Activated CD4-positive, alpha-beta T cell treated with anti-CD3 and anti-CD28 coated beads, Interleukin-2, Interleukin-6, amounts not matched to agents 100 ng/mL and 50 ng/mL, durations not matched to agents 16 hours and 8 hours (primary cell): ENCODE measurements around the gene THSD4.

Experiments used
- DNase-seq: peaks from one replicate; pipeline ENCODE4 v3.0.0-alpha.2; 2020

THSD4 gene

DNA sequence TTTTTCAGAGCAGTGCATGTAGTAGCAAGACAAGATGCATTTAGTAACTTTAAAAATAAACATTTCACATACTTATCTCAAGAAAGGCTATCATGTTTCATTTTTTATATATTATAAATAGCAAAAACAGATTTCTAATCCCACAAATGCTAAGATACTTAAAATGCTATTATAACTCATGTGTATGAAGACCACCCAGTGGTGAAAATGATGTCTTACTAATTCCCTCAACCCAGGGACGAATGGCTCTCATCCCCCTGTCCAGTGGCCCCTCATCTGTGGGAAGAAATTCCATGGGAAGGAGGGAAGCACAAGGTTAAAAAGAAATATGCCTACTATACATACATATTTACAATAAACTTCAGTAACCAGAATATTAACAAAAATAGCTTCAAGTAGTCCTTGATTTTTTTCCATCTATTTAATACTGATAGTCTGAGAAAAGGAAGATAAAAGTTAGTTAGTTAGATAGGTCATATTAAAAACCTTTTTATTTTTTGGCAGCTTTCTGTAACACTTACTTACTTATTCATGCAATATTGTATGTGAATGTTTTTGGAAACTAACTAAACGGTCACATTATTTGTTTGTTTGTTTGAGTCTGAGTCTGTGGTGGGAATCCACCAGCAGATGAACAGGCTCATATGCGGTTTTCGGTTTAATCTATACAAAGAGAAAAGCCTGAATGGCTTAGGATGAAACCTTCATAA lies 709.9 kb downstream of the THSD4 start:
- no peak for DNase-seq

DNA sequence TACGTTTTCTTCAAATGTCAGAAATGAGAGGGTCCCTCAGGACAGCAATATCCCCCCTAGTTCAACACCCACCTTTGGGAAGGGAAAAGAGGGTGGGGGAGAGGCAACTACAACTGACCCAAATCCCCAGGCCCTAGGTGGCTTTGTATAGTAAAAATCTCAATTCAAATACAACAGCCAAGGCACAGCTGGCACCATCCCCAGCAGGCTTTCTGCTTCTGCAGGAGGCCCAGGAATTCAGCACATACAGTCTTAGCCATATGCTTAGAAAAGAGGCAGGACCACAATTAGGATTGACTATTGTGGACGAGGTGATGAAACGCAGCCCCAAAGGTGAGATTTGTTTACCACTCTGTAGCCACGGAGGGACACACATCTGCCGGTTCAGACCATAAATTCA lies 710.9 kb downstream of the THSD4 start:
- DNase-seq, result no peak

DNA sequence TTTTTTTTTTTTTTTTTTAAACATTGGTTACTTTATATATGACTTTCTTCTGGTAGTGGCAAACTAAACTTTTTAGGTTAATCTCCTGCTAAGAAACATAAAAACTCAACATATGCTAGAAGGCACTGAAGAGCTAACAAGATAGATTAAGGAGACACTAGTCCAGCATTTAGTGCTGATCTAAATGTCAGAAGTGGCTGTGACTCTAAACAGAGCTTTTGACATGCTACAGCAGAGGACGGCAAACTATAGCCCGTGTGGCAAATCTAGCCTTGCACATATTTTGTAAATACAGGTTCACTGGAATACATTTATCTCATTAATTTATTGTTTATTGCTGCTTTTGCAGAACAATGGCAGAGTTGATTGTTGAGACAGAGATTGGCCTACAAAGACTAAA lies 715.7 kb downstream of the THSD4 start:
- no peak for DNase-seq
